ENCODE data around the gene FRMPD4. TPM values are rescaled to one million over a fixed set of nuclear protein-coding genes. Genes with fewer than 3 reads are reported as not detected.
A peak's percentile ranks its signal among the peaks of the same experiment; 100 is the strongest.

FRMPD4 gene
- total and polyA plus RNA-seq, 2 donors (not counting 3 experiments of a cell fraction or from before 2014, with no cell fraction given): not detected

- Histone ChIP-seq H3K9me1 (replicated peaks; ENCODE audit: control insufficient read depth, extremely low read depth, insufficient read depth, low read length) (no peaks in the 10 kb centered on the region), H3K9ac (replicated peaks; ENCODE audit: extremely low read depth, insufficient read depth, low read length) (no peak overlapping the region), H3K4me3 (replicated peaks in 1 of 3; ENCODE audit: insufficient read depth in 1 of 3, low read depth in 1 of 3, low read length in 3 of 3) (no peak overlapping the region), H3K27me3 (ENCODE audit: control insufficient read depth in 2 of 2, insufficient read depth in 2 of 2, low read length in 2 of 2) (no peaks in the 10 kb centered on the region), H4K20me1 (replicated peaks; ENCODE audit: control insufficient read depth, extremely low read depth, insufficient read depth, low read length) (no peaks in the 10 kb centered on the region), H3K9me3 (replicated peaks; ENCODE audit: control insufficient read depth, insufficient read depth, low read length) (no peaks in the 10 kb centered on the region), H3K4me2 (ENCODE audit: insufficient read depth, low read length) (no peak overlapping the region), H3K36me3 (ENCODE audit: control insufficient read depth in 2 of 2, extremely low read depth in 1 of 2, insufficient read depth in 2 of 2, low read length in 2 of 2) (no peaks in the 10 kb centered on the region), H3K4me1 (ENCODE audit: control insufficient read depth, extremely low read depth, insufficient read depth, low read length) (no peaks in the 10 kb centered on the region), H2AFZ (ENCODE audit: low read depth, low read length) (no peak overlapping the region), H3K27ac (ENCODE audit: insufficient read depth, low read depth, low read length) (no peak overlapping the region), H3K79me2 (ENCODE audit: control insufficient read depth, insufficient read depth, low read length) (no peaks in the 10 kb centered on the region)
- ChIA-PET CTCF (no interaction called here), POLR2A (no interaction called here)
- FAIRE-seq (no peak), DNase-seq (ENCODE audit: low read depth, low spot score) (no peak)
- intact Hi-C loops (cut with micrococcal nuclease) (loop anchor here (10.0 kb wide), 2 partner anchors 229 to 619 kb away; no protein-coding TSS in a partner anchor), dilution Hi-C loops (cut with MboI; ENCODE audit: extremely low pct_ligation_motif_present, low sequenced_read_pairs) (no loop called here)
- BruUV-seq (replicated peaks): no TSS peak
- TF ChIP-seq CTCF (IDR thresholded peaks at IDR 0.05; ENCODE audit: extremely low read depth in 1 of 2, insufficient read depth in 1 of 2, low read depth in 1 of 2, low read length in 2 of 2): no peak
- no peak for TF ChIP-seq JUN (IDR thresholded peaks at IDR 0.05; ENCODE audit: borderline replicate concordance, insufficient read depth, insufficient read length, low read depth)
- no peak for TF ChIP-seq GATA2 (IDR thresholded peaks at IDR 0.05; ENCODE audit: insufficient read depth, insufficient read length, low read depth, low read length)
- no peak for TF ChIP-seq POLR2A (IDR thresholded peaks at IDR 0.05; ENCODE audit: low read depth, low read length)
- TF ChIP-seq MYC (IDR thresholded peaks at IDR 0.05; ENCODE audit: low read depth, low read length): no peak
- TF ChIP-seq FOS (IDR thresholded peaks at IDR 0.05; ENCODE audit: borderline replicate concordance, insufficient read depth, low read length): no peak
Observed at GRCh38 chrX:12564221-12564620, 425.9 kb downstream of the FRMPD4 start.

- Histone ChIP-seq H3K27ac (ENCODE audit: insufficient read depth, low read depth, low read length) (no peak overlapping the region), H3K4me2 (ENCODE audit: insufficient read depth, low read length) (no peak overlapping the region), H3K9ac (replicated peaks; ENCODE audit: extremely low read depth, insufficient read depth, low read length) (no peak overlapping the region), H2AFZ (ENCODE audit: low read depth, low read length) (no peak overlapping the region), H3K4me3 (replicated peaks in 1 of 3; ENCODE audit: insufficient read depth in 1 of 3, low read depth in 1 of 3, low read length in 3 of 3) (no peak overlapping the region), H4K20me1 (replicated peaks; ENCODE audit: control insufficient read depth, extremely low read depth, insufficient read depth, low read length) (no peaks in the 10 kb centered on the region), H3K36me3 (ENCODE audit: control insufficient read depth in 2 of 2, extremely low read depth in 1 of 2, insufficient read depth in 2 of 2, low read length in 2 of 2) (no peaks in the 10 kb centered on the region), H3K79me2 (ENCODE audit: control insufficient read depth, insufficient read depth, low read length) (no peaks in the 10 kb centered on the region), H3K27me3 (ENCODE audit: control insufficient read depth in 2 of 2, insufficient read depth in 2 of 2, low read length in 2 of 2) (no peaks in the 10 kb centered on the region), H3K9me1 (replicated peaks; ENCODE audit: control insufficient read depth, extremely low read depth, insufficient read depth, low read length) (no peaks in the 10 kb centered on the region), H3K4me1 (ENCODE audit: control insufficient read depth, extremely low read depth, insufficient read depth, low read length) (no peaks in the 10 kb centered on the region), H3K9me3 (replicated peaks; ENCODE audit: control insufficient read depth, insufficient read depth, low read length) (no peaks in the 10 kb centered on the region)
- intact Hi-C loops (cut with micrococcal nuclease): loop anchor here (1.0 to 10.0 kb wide), 3 partner anchors 233 to 623 kb away; no protein-coding TSS in a partner anchor
- TF ChIP-seq CTCF (IDR thresholded peaks at IDR 0.05; ENCODE audit: extremely low read depth in 1 of 2, insufficient read depth in 1 of 2, low read depth in 1 of 2, low read length in 2 of 2): peak; percentile 41 to 46
- no peak for TF ChIP-seq FOS (IDR thresholded peaks at IDR 0.05; ENCODE audit: borderline replicate concordance, insufficient read depth, low read length)
- dilution Hi-C loops (cut with MboI; ENCODE audit: extremely low pct_ligation_motif_present, low sequenced_read_pairs): no loop called here
- no TSS peak for BruUV-seq (replicated peaks)
- DNase-seq (ENCODE audit: low read depth, low spot score): peak; percentile 9
- peak; percentile 89 for FAIRE-seq
- POLR2A ChIA-PET: no interaction called here
- CTCF ChIA-PET: interaction anchor here (1.2 to 2.1 kb wide), 2 partner anchors 16 to 487 kb away, joined by 3 to 9 read pairs; no protein-coding TSS in a partner anchor
Observed at GRCh38 chrX:12567857-12568256, 429.6 kb downstream of the FRMPD4 start.
